Skeletal muscle tissue (tissue), 4 donors: Measurements from ENCODE around the gene P4HA1. TPM values are rescaled to one million over a fixed set of nuclear protein-coding genes. Genes with fewer than 3 reads are reported as not detected.
A peak's percentile ranks its signal among the peaks of the same experiment; 100 is the strongest.
"Not testable (repeated sequence)": the region's sequence is repeated elsewhere in the genome, so short reads cannot be mapped to it uniquely, and the experiment has no call there.

Experiments used
- H3K27ac ChIP-seq: one replicate; pipeline ENCODE4 v1.7.0; 2013; ENCODE audit warnings: mild to moderate bottlenecking, low read depth, low read length, inconsistent platforms
- H3K27me3 ChIP-seq, 3 donors: one replicate each; pipeline ENCODE4 v1.7.0; 2013; ENCODE audit warnings: low read length in 3 of 3; ENCODE audit not compliant: control insufficient read depth in 3 of 3, insufficient read depth in 3 of 3
- H3K36me3 ChIP-seq, 3 donors: one replicate each; pipeline ENCODE4 v1.7.0; 2013; ENCODE audit warnings: low read length in 3 of 3; ENCODE audit not compliant: control insufficient read depth in 3 of 3, insufficient read depth in 3 of 3
- H3K4me1 ChIP-seq, 3 donors: one replicate each; pipeline ENCODE4 v1.7.0; 2013; ENCODE audit warnings: low read length in 3 of 3, mild to moderate bottlenecking in 3 of 3; ENCODE audit not compliant: control insufficient read depth in 3 of 3, insufficient read depth in 3 of 3
- H3K4me3 ChIP-seq, 3 donors: one replicate each; pipeline ENCODE4 v1.7.0; 2013; ENCODE audit warnings: low read length in 3 of 3
- H3K9ac ChIP-seq, 3 donors: one replicate each; pipeline ENCODE4 v1.7.0; 2013; ENCODE audit warnings: low read length in 3 of 3, mild to moderate bottlenecking in 3 of 3, moderate library complexity in 2 of 3, low read depth in 1 of 3
- H3K9me3 ChIP-seq, 3 donors: one replicate each; pipeline ENCODE4 v1.7.0; 2013; ENCODE audit warnings: low read length in 3 of 3; ENCODE audit not compliant: control insufficient read depth in 3 of 3
- total RNA-seq: library from RNA; depleted of rRNA; stranded (reverse); fragments of >200 nt; gene quantifications from one replicate; pipeline ENCODE4 v1.2.3, GENCODE V29; 2014
- donor health status: Osteomylitis.

P4HA1 gene
- total RNA-seq, 1 donor from 2014 or later = 53.8 TPM

DNA sequence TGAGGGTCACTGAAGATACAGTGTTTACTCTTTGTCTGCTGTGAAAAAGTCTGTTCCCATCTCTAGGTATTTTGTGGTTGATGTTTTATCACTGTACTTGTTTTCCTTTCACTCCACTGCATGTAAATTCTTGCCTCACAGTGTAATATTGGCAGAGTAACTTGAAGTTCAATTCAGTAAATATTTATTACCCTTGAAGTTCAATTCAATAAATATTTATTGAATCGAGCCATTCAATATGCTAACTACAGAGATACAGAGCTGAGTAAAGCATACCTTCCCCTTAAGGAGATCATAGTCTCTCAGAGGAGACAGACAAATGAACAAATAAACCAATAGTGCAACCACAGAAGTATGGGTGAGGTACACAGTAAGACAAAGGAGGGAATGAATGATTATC lies 22.8 kb upstream of the P4HA1 start:
- Histone ChIP-seq H3K9ac (no peak overlapping the region), H3K4me3 (no peak overlapping the region), H3K27me3 (no peaks in the 10 kb centered on the region), H3K36me3 (peaks cover 3 to 15% (median 8%) of the 10 kb centered on the region in 3 donors), H3K27ac (peak overlapping the region; percentile 92), H3K4me1 (peaks cover 0 to 8% (median 4%) of the 10 kb centered on the region in 3 donors), H3K9me3 (no peaks in the 10 kb centered on the region)

DNA sequence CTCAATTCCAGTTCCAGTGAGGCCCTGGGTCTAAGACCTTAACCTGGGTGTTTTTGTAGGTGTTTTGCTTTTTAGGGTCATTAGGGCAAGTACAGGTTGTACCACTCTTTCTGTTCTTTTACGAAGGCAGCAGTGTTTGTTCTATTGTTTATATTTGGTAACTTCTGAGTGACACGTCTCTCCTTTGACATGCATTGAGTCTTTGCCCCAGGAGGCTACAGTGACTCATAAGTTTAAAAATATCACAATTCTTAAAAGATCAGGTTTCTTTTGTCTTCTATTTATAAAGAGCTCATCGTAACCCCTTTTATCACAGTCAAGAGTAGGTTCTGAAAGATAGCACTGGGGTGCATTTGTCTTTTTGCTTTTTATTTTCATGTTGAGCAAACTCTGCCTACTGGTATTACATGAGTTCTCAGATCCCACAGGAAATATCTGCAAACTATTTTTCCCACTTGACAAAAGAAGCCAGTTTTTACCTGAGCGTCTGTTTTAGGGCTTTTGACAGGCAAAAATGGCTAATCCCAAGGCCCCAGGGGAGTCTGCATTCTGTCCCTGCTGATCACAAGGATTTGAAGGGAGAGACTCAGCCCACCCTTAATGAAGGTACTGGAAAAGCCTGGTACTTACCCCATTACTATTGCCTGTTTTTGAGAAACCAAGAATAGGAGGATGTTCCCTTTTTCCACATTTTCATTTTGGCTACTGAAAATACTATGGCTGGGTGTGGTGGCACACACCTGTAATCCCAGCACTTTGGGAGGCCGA lies 21.5 kb upstream of the P4HA1 start:
- Histone ChIP-seq H3K27me3 (no peaks in the 10 kb centered on the region), H3K4me1 (peaks cover 0 to 10% (median 6%) of the 10 kb centered on the region in 3 donors), H3K9ac (peak overlapping the region; percentile 28 to 60 (median 55)), H3K27ac (peak overlapping the region; percentile 92), H3K9me3 (no peaks in the 10 kb centered on the region), H3K4me3 (peak overlapping the region in 2 of 3 donors; percentile 3 to 39), H3K36me3 (peaks cover 0 to 10% (median 8%) of the 10 kb centered on the region in 3 donors)

DNA sequence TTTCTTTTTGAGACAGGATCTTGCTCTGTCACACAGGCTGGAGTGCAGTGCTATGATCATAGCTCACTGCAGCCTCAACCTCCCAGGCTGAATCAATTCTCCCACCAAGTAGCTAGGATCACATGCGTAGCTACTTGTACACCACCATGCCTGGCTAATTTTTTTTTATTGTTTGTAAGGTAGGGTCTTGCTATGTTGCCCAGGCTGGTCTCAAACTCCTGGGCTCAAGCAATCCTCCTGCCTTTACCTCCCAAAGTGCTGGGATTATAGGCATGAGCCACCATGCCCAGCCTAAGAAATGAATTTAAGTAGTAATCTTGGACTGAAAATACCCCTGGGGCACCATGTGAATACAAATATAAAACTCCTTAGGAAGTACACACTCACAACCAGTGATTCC lies 19.4 kb upstream of the P4HA1 start:
- no peak overlapping the region for H3K9ac ChIP-seq
- no peak overlapping the region for H3K4me3 ChIP-seq
- peak overlapping the region; percentile 12 for H3K27ac ChIP-seq
- peaks cover 0 to 5% (median under 1%) of the 10 kb centered on the region in 3 donors for H3K36me3 ChIP-seq
- no peaks in the 10 kb centered on the region for H3K27me3 ChIP-seq
- H3K9me3 ChIP-seq = no peaks in the 10 kb centered on the region
- peaks cover 0 to 10% (median 6%) of the 10 kb centered on the region in 3 donors for H3K4me1 ChIP-seq

DNA sequence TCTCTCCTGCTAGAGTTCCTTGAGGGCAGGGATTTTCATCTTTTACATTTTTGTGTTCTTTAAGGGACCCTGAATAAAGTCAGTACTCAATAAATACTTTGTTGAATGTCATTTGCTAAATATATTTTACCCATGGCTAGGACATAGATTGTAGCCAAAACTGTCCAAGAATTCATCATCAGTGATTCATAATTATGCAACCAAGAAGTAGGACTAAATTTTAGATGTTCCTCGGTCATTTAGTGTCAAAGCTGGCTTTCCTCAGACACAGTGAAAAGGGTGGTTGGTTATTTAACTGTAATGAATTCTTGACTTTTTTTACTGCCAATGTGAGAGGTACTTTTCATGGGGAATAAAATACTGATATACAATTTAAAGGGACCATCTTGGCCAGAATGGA lies 16.9 kb upstream of the P4HA1 start:
- peaks cover 0 to 8% (median 6%) of the 10 kb centered on the region in 3 donors for H3K4me1 ChIP-seq
- H3K27me3 ChIP-seq = no peaks in the 10 kb centered on the region
- peaks cover 0 to 6% (median 0%) of the 10 kb centered on the region in 3 donors for H3K36me3 ChIP-seq
- H3K4me3 ChIP-seq = no peak overlapping the region
- H3K9me3 ChIP-seq = no peaks in the 10 kb centered on the region
- peak overlapping the region; percentile 39 for H3K27ac ChIP-seq
- no peak overlapping the region for H3K9ac ChIP-seq

DNA sequence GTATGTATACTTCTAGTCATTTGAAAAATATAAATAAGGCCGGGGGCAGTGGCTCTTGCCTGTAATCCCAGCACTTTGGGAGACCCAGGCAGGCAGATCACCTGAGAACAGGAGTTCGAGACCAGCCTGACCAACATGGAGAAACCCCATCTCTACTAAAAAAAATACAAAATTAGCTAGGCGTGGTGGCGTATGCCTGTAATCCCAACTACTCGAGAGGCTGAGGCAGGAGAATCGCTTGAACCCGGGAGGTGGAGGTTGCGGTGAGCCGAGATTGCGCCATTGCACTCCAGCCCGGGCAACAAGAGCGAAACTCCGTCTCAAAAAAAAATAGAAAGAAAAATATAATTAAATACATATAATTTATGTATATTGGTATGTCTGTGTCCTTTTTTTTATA lies 15.4 kb upstream of the P4HA1 start:
- not testable (repeated sequence) for H3K4me1 ChIP-seq, H3K4me3 ChIP-seq, H3K36me3 ChIP-seq, H3K9me3 ChIP-seq, H3K9ac ChIP-seq, H3K27me3 ChIP-seq
- peak overlapping the region; percentile 88 for H3K27ac ChIP-seq

DNA sequence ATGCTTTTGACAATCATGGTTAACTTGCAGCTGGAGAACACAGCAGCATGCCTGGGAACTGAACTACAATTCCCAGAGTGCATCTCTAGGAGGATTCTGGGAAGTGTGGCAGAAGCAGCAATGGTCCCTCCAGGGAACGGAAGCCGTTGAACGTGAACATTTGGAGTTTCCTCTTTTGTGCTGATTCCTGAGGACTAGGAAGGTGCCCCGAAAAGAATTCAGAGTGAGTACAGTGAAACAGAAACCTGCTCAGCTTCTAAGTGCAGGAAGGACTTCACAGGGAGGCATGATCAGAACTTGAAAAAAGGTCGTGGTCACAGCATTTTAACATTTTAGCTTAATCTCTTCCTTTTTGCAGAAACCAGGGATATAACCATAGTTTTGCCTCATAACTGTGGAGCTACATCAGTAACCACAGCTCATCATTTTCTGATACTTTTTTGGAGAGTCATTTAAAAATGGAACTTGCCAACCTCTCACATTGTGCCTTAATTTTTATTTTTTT lies 13.7 kb upstream of the P4HA1 start, which contains the start of gene NUDT13:
Gene NUDT13, plus strand, starts transcription at position 111 of the 505 bp plus-strand sequence. CDS start 3,911 bp downstream, outside the sequence.
- Histone ChIP-seq H3K4me3 (peak within 1 kb of the TSS; percentile 71 to 97 (median 84)), H3K27ac (peak within 1 kb of the TSS; percentile 88), H3K27me3 (no peaks in the 10 kb centered on the region), H3K36me3 (peaks cover 0 to 6% (median 0%) of the 10 kb centered on the region in 3 donors), H3K9me3 (no peaks in the 10 kb centered on the region), H3K4me1 (peaks cover 0 to 3% (median 2%) of the 10 kb centered on the region in 3 donors), H3K9ac (peak within 1 kb of the TSS; percentile 80 to 86 (median 83))

DNA sequence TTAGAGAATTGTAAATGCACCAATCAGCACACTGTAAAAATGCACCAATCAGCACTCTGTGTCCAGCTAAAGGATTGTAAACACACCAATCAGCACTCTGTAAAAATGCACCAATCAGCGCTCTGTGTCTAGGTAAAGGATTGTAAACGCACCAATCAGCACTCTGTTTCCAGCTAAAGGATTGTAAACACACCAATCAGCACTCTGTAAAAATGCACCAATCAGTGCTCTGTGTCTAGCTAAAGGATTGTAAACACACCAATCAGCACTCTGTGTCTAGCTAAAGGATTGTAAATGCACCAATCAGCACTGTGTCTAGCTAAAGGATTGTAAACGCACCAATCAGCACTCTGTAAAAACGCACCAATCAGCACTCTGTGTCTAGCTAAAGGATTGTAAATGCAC lies 12.6 kb upstream of the P4HA1 start:
- not testable (repeated sequence) for H3K9ac ChIP-seq, H3K27ac ChIP-seq, H3K4me1 ChIP-seq, H3K36me3 ChIP-seq, H3K4me3 ChIP-seq, H3K9me3 ChIP-seq, H3K27me3 ChIP-seq

DNA sequence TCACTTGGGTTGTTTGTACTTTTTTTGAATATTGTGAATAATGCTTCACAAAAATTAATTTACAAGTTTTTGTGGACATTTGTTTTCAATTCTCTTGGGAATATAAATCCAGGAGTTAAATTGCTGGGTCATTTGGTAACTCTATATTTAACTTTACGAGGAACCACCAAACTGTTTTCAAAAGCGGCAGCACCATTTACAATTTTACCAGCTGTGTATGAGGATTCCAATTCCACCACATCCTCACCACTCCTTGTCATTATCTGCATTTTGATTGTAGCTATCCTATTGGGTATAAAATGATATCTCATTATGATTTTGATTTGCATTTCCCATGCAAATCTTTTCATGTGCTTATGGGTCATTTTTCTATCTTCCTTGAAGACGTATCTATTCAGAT lies 9.6 kb upstream of the P4HA1 start:
- Histone ChIP-seq H3K4me1 (no peaks in the 10 kb centered on the region), H3K4me3 (no peak overlapping the region), H3K27me3 (no peaks in the 10 kb centered on the region), H3K9me3 (no peaks in the 10 kb centered on the region), H3K9ac (no peak overlapping the region), H3K36me3 (peaks cover 0 to 6% (median 0%) of the 10 kb centered on the region in 3 donors), H3K27ac (no peak overlapping the region)

DNA sequence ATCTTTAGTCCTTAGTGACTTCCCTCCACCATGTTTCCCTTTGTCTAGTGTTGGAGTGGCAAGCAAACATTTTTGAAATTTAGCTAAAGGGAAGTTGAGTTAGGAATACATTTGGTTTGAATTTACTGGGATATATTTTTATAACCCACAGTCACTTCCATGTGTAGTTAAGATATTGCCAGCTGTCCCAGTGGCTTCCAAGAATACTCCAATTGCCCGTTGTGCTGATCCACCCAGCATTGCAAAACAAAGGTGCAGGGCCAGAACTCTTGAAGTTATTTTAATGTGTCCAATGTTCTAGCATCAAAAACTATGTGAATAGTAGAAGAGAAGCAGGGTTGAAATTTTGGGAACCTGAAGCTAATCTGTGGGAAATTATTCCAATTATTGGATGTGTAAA lies 2.5 kb upstream of the P4HA1 start:
- Histone ChIP-seq H3K27me3 (no peaks in the 10 kb centered on the region), H3K9ac (peak overlapping the region in 1 of 3 donors; percentile 63), H3K4me3 (no peak overlapping the region), H3K4me1 (peaks cover 8 to 24% (median 21%) of the 10 kb centered on the region in 3 donors), H3K9me3 (no peaks in the 10 kb centered on the region), H3K36me3 (no peaks in the 10 kb centered on the region), H3K27ac (peak overlapping the region; percentile 82)

DNA sequence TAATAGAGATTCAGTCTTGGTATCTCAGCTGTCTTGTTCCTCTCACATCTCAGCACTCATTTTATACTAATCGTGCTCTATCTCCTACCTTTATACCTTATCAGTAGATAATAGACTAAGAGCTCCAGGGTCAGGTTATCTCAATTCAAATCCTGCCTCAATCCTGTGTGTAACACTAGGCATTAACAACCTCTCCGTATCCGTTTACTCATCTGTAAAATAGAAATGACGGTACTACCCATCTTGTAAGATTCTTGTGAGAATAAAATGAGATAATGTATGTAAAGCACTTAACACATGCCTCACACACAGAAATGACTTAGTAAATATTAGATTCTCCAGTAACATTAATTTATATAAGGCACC lies 622 bp upstream of the P4HA1 start:
- peak overlapping the region; percentile 45 to 97 (median 71) for H3K4me3 ChIP-seq
- H3K9ac ChIP-seq = peak overlapping the region; percentile 67 to 99 (median 79)
- H3K27ac ChIP-seq = peak overlapping the region; percentile 98
- H3K4me1 ChIP-seq = peaks cover 8 to 26% (median 22%) of the 10 kb centered on the region in 3 donors
- H3K9me3 ChIP-seq = no peaks in the 10 kb centered on the region
- H3K36me3 ChIP-seq = no peaks in the 10 kb centered on the region
- H3K27me3 ChIP-seq = no peaks in the 10 kb centered on the region
